GM23248 (cell line): Measurements from ENCODE around the gene ETNPPL.

Experiments used
- EZH2 ChIP-seq: fragments of 200-600 bp; sonication (generic); IDR thresholded peaks from 2 replicates; pipeline ENCODE4 v1.6.1; 2018; ENCODE audit warnings: antibody characterized with exemption, mild to moderate bottlenecking; ENCODE audit not compliant: insufficient read depth, poor library complexity, severe bottlenecking
- EZH2phosphoT487 ChIP-seq: fragments of 200-600 bp; sonication (generic); IDR thresholded peaks from 2 replicates; pipeline ENCODE4 v1.6.1; 2018; ENCODE audit warnings: antibody characterized with exemption, moderate library complexity, mild to moderate bottlenecking, low read depth; ENCODE audit not compliant: insufficient read depth

DNA sequence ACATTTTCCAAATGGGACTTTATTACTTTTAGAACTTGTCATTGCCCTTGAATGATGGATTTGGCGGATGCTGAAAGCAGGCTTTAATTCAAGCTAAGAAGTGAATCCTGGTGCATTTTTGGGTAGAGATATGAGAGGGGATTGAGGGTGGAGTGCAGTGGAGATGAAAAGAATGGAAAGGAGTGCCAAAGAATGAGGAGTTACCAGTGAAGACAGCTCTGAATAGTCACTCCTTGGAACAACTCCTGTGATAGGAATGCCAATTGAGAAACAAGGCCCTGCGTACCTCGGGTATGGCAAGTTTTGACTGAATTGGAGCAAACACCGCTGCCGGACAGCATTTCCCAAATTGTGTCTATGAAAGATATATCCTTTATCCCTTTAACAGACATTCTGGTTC lies 36.5 kb upstream of the ETNPPL start:
- TF ChIP-seq EZH2, result no peak
- no peak for TF ChIP-seq EZH2phosphoT487
